ENCODE results near the gene PPP1R10. TPM values are rescaled to one million over a fixed set of nuclear protein-coding genes. Genes with fewer than 3 reads are reported as not detected.

The PPP1R10 gene
- total and polyA plus RNA-seq, 10 donors: 13.5 to 86.2 (median 67.2) TPM

GRCh38 chr6:30555816-30556065, 61.3 kb downstream of the PPP1R10 start:
- Histone ChIP-seq H3K9me3 (no peaks in the 10 kb centered on the region), H3K27me3 (replicated peaks in 1 of 7) (no peaks in the 10 kb centered on the region), H3K4me1 (peaks cover 21 to 54% (median 35%) of the 10 kb centered on the region in 6 donors), H3K27ac (peak overlapping the region; percentile 98 to 100 (median 99)), H3K36me3 (peaks cover 0 to 56% (median 36%) of the 10 kb centered on the region in 6 donors), H3K4me3 (peak overlapping the region; percentile 77 to 98 (median 90))
- WGBS, 5 donors: 0 to 2% (median 1%) methylated on average over 9 to 15 of the region's 15 CpGs
- intact Hi-C loops (cut with DNase I; ENCODE audit: low total_unique reads): no loop called here
- TF ChIP-seq POLR2A (IDR thresholded peaks at IDR 0.05) (no peak), CTCF (IDR thresholded peaks at IDR 0.05 in 8 of 11, conservative IDR thresholded peaks at IDR 0.05 in 3 of 11) (no peak), POLR2AphosphoS5 (IDR thresholded peaks at IDR 0.05) (no peak)
- DNase-seq: no peak

- DNase-seq: peak; percentile 88
- Histone ChIP-seq H3K4me3 (peak overlapping the region; percentile 77 to 98 (median 90)), H3K27me3 (replicated peaks in 1 of 7) (no peaks in the 10 kb centered on the region), H3K4me1 (peaks cover 21 to 54% (median 35%) of the 10 kb centered on the region in 6 donors), H3K9me3 (no peaks in the 10 kb centered on the region), H3K36me3 (peaks cover 0 to 61% (median 38%) of the 10 kb centered on the region in 6 donors), H3K27ac (peak overlapping the region; percentile 98 to 100 (median 99))
- WGBS, 5 donors: 15 to 26% (median 19%) methylated on average over 29 to 34 of the region's 34 CpGs
- TF ChIP-seq POLR2A (IDR thresholded peaks at IDR 0.05) (no peak), POLR2AphosphoS5 (IDR thresholded peaks at IDR 0.05) (no peak), CTCF (IDR thresholded peaks at IDR 0.05 in 8 of 11, conservative IDR thresholded peaks at IDR 0.05 in 3 of 11) (no peak)
- intact Hi-C loops (cut with DNase I; ENCODE audit: low total_unique reads): no loop called here
Observed at GRCh38 chr6:30554962-30555815, 61.9 kb downstream of the PPP1R10 start.

GRCh38 chr6:30554404-30554803, 62.6 kb downstream of the PPP1R10 start:
- H3K4me3 ChIP-seq: peak overlapping the region in 1 of 8 donors; percentile 96
- no peaks in the 10 kb centered on the region for H3K27me3 ChIP-seq (replicated peaks in 1 of 7)
- H3K9me3 ChIP-seq: no peaks in the 10 kb centered on the region
- 92 to 94% (median 93%) methylated on average over 4 of the region's 4 CpGs for WGBS, 5 donors
- H3K36me3 ChIP-seq: peaks cover 0 to 64% (median 45%) of the 10 kb centered on the region in 6 donors
- peaks cover 21 to 46% (median 34%) of the 10 kb centered on the region in 6 donors for H3K4me1 ChIP-seq
- no peak for DNase-seq
- peak overlapping the region in 2 of 8 donors; percentile 100 for H3K27ac ChIP-seq
- intact Hi-C loops (cut with DNase I; ENCODE audit: low total_unique reads): no loop called here
- TF ChIP-seq CTCF (IDR thresholded peaks at IDR 0.05 in 8 of 11, conservative IDR thresholded peaks at IDR 0.05 in 3 of 11): no peak
- no peak for TF ChIP-seq POLR2AphosphoS5 (IDR thresholded peaks at IDR 0.05)
- no peak for TF ChIP-seq POLR2A (IDR thresholded peaks at IDR 0.05)

Small RNA genes within 50 kb of the gene (microRNA-seq; reads per million reads assigned to microRNA genes)
- gene MIR877: 76.9 to 104 (median 97.4) reads per million in 3 donors

Small RNA genes within 50 kb of the gene (small RNA-seq; reads per million reads assigned to genes)
- 3.2 to 5.8 (median 5.4) reads per million in 4 donors for gene MIR877

Other genes with a start within 250 kb of the PPP1R10 start
- 1,000 to 10,000 TPM; 1,072 to 2,111 (median 1,510) TPM for gene HLA-E, start 127.7 kb downstream of the PPP1R10 start, total RNA-seq
- gene HLA-E, start 127.7 kb downstream of the PPP1R10 start, polyA plus RNA-seq: 100 to 1,000 TPM; 514 to 675 (median 646) TPM
- gene GNL1, start 60.8 kb downstream of the PPP1R10 start, total RNA-seq: 10 to 100 TPM; 28.0 to 84.6 (median 56.7) TPM
- gene GNL1, start 60.8 kb downstream of the PPP1R10 start, polyA plus RNA-seq: 10 to 100 TPM; 40.3 to 55.6 (median 45.6) TPM
- 10 to 100 TPM in 6 of 7 donors, 1 to 10 TPM in 1; 8.1 to 19.6 (median 12.9) TPM for gene PRR3, start 59.9 kb downstream of the PPP1R10 start, total RNA-seq
- 10 to 100 TPM; 11.5 to 15.6 (median 12.9) TPM for gene PRR3, start 59.9 kb downstream of the PPP1R10 start, polyA plus RNA-seq
- 10 to 100 TPM; 30.7 to 53.5 (median 34.5) TPM for gene ABCF1, start 45.8 kb downstream of the PPP1R10 start, total RNA-seq
- gene ABCF1, start 45.8 kb downstream of the PPP1R10 start, polyA plus RNA-seq: 10 to 100 TPM; 12.8 to 27.7 (median 14.5) TPM
- gene MRPS18B, start 597 bp upstream of the PPP1R10 start, total RNA-seq: 10 to 100 TPM; 41.2 to 63.4 (median 45.3) TPM
- 10 to 100 TPM; 48.8 to 74.0 (median 73.0) TPM for gene MRPS18B, start 597 bp upstream of the PPP1R10 start, polyA plus RNA-seq
- gene ATAT1, start 9.6 kb upstream of the PPP1R10 start, total RNA-seq: 1 to 10 TPM; 2.4 to 9.7 (median 8.7) TPM
- 1 to 10 TPM; 3.6 to 4.9 (median 4.3) TPM for gene ATAT1, start 9.6 kb upstream of the PPP1R10 start, polyA plus RNA-seq
- gene C6orf136, start 29.9 kb upstream of the PPP1R10 start, total RNA-seq: 10 to 100 TPM; 15.4 to 24.2 (median 17.8) TPM
- gene C6orf136, start 29.9 kb upstream of the PPP1R10 start, polyA plus RNA-seq: 10 to 100 TPM; 12.1 to 28.0 (median 22.1) TPM
- 10 to 100 TPM; 30.0 to 39.6 (median 35.4) TPM for gene DHX16, start 55.8 kb upstream of the PPP1R10 start, total RNA-seq
- 10 to 100 TPM; 21.7 to 39.7 (median 33.8) TPM for gene DHX16, start 55.8 kb upstream of the PPP1R10 start, polyA plus RNA-seq
- gene PPP1R18, start 69.4 kb upstream of the PPP1R10 start, total RNA-seq: 100 to 1,000 TPM; 128 to 187 (median 150) TPM
- 100 to 1,000 TPM; 153 to 188 (median 186) TPM for gene PPP1R18, start 69.4 kb upstream of the PPP1R10 start, polyA plus RNA-seq
- 10 to 100 TPM in 6 of 7 donors, 1 to 10 TPM in 1; 9.8 to 13.8 (median 11.0) TPM for gene NRM, start 73.7 kb upstream of the PPP1R10 start, total RNA-seq
- 10 to 100 TPM; 14.1 to 19.6 (median 17.7) TPM for gene NRM, start 73.7 kb upstream of the PPP1R10 start, polyA plus RNA-seq
- gene MDC1, start 100.0 kb upstream of the PPP1R10 start, total RNA-seq: 10 to 100 TPM; 20.8 to 47.7 (median 39.0) TPM
- 10 to 100 TPM in 2 of 3 donors, 1 to 10 TPM in 1; 7.8 to 18.2 (median 16.5) TPM for gene MDC1, start 100.0 kb upstream of the PPP1R10 start, polyA plus RNA-seq
- gene TUBB, start 103.1 kb upstream of the PPP1R10 start, total RNA-seq: 100 to 1,000 TPM; 189 to 344 (median 272) TPM
- 100 to 1,000 TPM; 109 to 203 (median 182) TPM for gene TUBB, start 103.1 kb upstream of the PPP1R10 start, polyA plus RNA-seq
- gene FLOT1, start 125.4 kb upstream of the PPP1R10 start, total RNA-seq: 100 to 1,000 TPM; 125 to 205 (median 170) TPM
- 100 to 1,000 TPM; 116 to 178 (median 116) TPM for gene FLOT1, start 125.4 kb upstream of the PPP1R10 start, polyA plus RNA-seq
- gene IER3, start 127.3 kb upstream of the PPP1R10 start, total RNA-seq: 10 to 100 TPM; 29.8 to 62.2 (median 41.7) TPM
- gene IER3, start 127.3 kb upstream of the PPP1R10 start, polyA plus RNA-seq: 10 to 100 TPM; 19.8 to 29.4 (median 25.7) TPM